GM21360 (cell line): ENCODE data around the gene SMIM21.

Source experiments
- ATAC-seq: cut with Tn5 transposase; IDR thresholded peaks from one replicate; pipeline ENCODE4 v1.9.1; 2021; ENCODE audit warnings: mild to moderate bottlenecking, moderate library complexity; ENCODE audit not compliant: unreplicated experiment

Gene SMIM21

DNA sequence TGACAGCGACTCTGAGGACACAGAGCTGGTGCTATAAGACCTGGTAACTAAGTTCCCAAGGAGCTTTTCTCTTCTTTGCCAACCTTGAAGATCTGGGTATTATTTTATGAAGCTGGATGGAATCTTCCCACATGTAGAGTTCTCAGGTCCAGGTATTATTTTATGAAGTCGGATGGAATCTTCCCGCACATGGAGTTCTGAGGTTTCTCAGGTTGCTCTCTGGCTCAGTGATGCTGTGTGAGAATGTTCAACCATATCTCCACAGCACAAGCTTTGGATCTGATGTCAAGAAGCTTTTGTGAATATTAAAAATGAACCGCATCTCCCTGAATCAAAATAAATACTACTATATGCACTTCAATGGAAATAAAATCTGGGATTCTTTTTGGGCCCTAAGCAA, at the start of gene SMIM21:
TSS of gene SMIM21 (minus strand) at position 101 of the 400 bp plus-strand sequence. CDS start 140 bp downstream, outside the sequence.
- ATAC-seq = no peak

- ATAC-seq = no peak
Measured at GRCh38 chr18:75475228-75475627, 47.7 kb upstream of the SMIM21 start.

- ATAC-seq = no peak
Measured at GRCh38 chr18:75474332-75474731, 46.8 kb upstream of the SMIM21 start.

DNA sequence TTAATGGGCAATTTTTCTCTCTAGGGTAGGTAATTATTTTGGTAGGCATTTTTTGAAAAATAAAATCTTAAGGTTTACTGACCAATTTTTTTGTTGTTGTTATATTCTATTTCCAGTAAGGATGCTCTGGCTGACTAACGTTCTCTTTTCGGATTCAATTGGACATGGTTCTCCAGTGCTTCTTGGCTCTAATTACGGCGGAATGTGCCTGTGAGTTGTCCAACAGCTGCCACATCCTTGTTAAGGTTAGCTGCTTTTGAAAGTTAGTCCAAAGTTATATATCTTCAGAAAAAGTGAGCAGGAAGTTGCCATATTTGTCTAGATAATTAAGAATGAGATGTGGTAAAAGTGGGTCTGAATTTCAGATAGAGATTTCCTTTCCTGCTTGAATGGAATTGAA, 45.8 kb upstream of the SMIM21 start:
- ATAC-seq = no peak

- no peak for ATAC-seq
Measured at GRCh38 chr18:75472906-75473305, 45.4 kb upstream of the SMIM21 start.

DNA sequence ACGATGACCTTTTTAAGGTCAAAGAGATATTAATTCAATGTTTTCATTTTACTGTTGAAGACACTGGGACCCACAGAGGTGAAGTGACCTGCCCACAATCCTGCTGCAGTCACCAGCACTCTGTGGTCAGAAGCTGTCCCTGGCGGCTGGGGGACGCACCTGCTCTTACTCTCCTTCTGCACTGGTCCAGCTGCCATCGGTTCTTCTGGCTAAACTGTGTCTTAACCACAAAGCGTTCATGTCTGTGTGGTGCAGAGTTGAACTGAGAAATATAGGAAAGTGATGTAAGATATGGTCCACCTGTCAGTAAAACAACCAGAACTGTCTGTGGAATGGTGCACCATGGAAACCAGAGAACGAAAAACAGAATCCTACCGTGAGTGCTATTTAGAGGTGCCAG, 44.9 kb upstream of the SMIM21 start:
- ATAC-seq = no peak

DNA sequence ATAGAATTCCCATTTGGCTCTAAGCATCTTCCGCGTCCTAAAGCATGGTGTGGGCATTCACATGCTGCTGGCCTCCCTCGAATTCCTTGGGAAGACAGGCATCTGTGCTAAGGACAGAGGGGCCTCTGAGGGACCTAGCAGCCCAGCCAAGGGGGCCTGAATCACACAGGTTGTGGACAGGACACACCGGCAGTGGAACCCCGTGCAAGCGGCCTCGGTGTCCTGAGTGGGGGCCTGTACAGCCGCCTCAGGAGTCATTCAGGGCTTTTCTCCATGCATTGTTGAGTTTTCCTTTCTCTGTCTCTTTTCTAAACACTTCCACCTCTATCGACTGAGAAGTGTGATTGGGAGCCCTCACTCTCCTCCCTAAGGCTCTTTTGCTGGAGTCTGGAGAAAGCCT, 44.3 kb upstream of the SMIM21 start:
- no peak for ATAC-seq

DNA sequence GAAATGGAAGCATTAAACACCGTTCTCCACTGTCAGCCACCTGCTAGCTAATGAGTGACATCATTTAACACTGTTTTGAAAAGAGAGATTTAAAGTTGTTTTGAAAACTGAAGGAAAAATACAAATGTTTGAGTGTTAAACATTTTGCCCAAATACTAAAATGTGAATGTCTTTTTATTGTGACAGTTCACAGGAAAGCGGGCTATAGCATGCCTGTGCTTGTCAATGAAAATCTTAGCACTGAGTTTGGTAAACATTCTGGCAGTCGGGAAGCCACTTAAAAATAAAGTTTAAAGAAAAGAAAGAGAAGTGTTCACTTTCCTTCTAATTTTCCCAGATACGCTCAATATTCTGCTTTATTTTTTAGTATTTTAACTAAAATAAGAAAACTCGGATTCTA, 40.3 kb upstream of the SMIM21 start:
- ATAC-seq = no peak

GRCh38 chr18:75467281-75467795, 39.8 kb upstream of the SMIM21 start:
- ATAC-seq = no peak

GRCh38 chr18:75464356-75464755, 36.9 kb upstream of the SMIM21 start:
- ATAC-seq = no peak

- no peak for ATAC-seq
Measured at GRCh38 chr18:75462178-75462832, 34.8 kb upstream of the SMIM21 start.

DNA sequence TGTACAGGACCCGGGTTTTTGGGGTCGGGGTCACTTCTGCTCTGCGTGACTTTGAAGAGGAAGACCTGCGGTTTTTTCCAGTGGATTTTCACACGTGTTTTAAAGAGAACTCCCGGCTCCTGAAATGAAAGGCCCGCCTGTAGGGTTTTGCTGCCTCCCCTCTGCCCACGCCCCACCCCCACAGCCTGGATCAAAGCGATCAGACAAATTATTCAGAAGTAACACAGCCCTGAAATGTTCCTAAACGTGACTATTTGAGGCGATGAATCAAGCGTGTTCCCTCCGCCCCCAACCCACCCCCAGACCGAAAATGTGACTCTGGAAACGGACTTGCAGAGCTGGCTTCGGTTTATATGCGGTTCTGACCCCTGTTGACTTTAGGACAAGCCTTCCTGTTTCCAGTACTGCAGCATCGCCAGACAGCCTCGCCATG, 28.7 kb upstream of the SMIM21 start:
- ATAC-seq = no peak

DNA sequence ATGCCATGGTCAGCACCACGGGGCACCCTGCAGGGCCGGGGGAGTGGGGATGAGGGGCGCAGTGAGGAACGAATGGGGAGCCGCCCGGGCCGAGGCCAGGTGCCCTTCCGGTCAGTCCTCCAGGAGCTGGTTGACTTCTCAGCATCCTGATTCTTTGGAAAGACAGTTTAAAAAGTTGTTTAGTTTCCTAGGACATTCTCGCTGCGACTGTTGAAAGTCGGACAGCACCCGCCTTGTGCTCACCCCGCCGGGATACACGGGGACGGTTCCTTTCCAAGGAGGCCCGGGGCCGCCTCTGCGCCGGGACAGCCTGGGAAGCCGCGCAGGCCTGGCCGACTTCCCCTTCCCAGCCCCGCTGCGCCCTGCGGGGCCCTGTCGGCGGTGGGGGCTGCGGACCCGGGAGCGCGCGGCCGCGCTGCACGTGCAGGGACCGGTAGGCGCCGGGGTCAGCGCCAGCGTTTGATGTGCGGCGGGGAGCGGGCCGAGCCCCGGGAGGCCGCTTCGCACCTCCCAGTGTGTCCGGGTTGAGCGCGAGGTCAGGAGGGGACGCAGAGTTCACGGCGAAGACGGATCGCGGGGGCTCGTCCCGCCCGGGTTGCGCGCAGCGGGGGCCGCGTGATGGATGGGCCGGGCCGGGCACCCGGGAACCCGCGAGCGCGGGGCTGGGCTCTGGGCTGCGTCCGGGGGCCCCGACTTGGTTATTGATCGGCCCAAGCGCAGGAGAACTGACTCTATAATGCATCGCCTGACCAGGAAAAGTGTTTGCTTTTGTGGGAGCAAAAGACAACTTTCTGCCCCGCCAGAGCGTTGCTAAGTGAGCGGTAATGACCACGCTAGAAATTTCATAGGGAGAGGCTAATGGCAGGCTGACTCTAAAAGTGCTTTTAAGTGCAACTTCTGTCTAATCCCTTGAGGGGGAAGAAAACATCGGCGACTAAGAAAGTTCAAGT, 28.0 kb upstream of the SMIM21 start:
- ATAC-seq = no peak

- ATAC-seq = no peak
Measured at GRCh38 chr18:75454022-75454795, 26.7 kb upstream of the SMIM21 start.

- no peak for ATAC-seq
Measured at GRCh38 chr18:75450906-75451305, 23.4 kb upstream of the SMIM21 start.

- ATAC-seq = no peak
Measured at GRCh38 chr18:75441896-75442295, 14.4 kb upstream of the SMIM21 start.

GRCh38 chr18:75439348-75439747, 11.8 kb upstream of the SMIM21 start:
- ATAC-seq = no peak

DNA sequence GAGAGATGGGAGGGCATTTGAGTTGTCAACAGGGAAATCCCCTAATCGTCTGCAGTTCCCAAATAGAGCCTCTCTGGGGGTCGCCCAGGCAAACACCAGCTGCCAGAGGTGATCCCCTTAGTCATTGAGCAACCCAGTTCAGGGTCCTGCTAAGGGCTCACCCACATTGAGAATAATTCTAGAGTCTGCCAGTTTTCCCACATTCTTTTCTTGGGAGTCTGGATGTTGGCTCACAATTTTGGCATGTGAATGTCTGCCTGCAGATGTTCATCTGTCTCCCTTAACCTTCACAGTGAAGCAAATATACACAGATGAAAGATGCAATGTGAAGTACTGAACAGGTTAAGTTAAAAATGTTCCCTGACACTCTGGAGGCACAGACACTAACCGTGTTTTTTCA, 11.4 kb upstream of the SMIM21 start:
- ATAC-seq = no peak

GRCh38 chr18:75437979-75438378, 10.5 kb upstream of the SMIM21 start:
- no peak for ATAC-seq

- no peak for ATAC-seq
Measured at GRCh38 chr18:75433098-75433497, 5.6 kb upstream of the SMIM21 start.

GRCh38 chr18:75429975-75430374, 2.5 kb upstream of the SMIM21 start:
- no peak for ATAC-seq
